ENCODE data around the gene TMEM60. TPM values are rescaled to one million over a fixed set of nuclear protein-coding genes. Genes with fewer than 3 reads are reported as not detected.
"Not testable (repeated sequence)": the region's sequence is repeated elsewhere in the genome, so short reads cannot be mapped to it uniquely, and the experiment has no call there.

The TMEM60 gene
- total RNA-seq, result 1 to 10 TPM; 9.2 to 9.8 TPM

GRCh38 chr7:77798394-77799077 is at the start of gene TMEM60, which contains the start of gene PHTF2:
TMEM60 (minus strand) TSS chr7:77798434; CDS start chr7:77794373, 4,061 bp downstream.
PHTF2 (plus strand) TSS chr7:77798773.
- no peaks in the 10 kb centered on the region for H3K9me3 Mint-ChIP-seq
- DNase-seq, result peak; percentile 92
- H3K36me3 Mint-ChIP-seq, result peaks cover 36% of the 10 kb centered on the region
- peaks cover 58% of the 10 kb centered on the region for H3K4me1 Mint-ChIP-seq
- peak within 1 kb of the TSS; percentile 94 for H3K4me3 Mint-ChIP-seq
- no peaks in the 10 kb centered on the region for H3K27me3 Mint-ChIP-seq
- peak within 1 kb of the TSS; percentile 88 for H3K27ac Mint-ChIP-seq

GRCh38 chr7:77846317-77847092 is 48.3 kb upstream of the TMEM60 start:
- no peak overlapping the region for H3K4me3 Mint-ChIP-seq
- peaks cover 12% of the 10 kb centered on the region for H3K4me1 Mint-ChIP-seq
- no peak for DNase-seq
- H3K36me3 Mint-ChIP-seq, result peaks cover 26% of the 10 kb centered on the region
- no peaks in the 10 kb centered on the region for H3K27me3 Mint-ChIP-seq
- H3K27ac Mint-ChIP-seq, result no peak overlapping the region
- H3K9me3 Mint-ChIP-seq, result no peaks in the 10 kb centered on the region

GRCh38 chr7:77843194-77843593 is 45.0 kb upstream of the TMEM60 start:
- Mint-ChIP-seq H3K36me3 (peaks cover 12% of the 10 kb centered on the region), H3K27ac (no peak overlapping the region), H3K4me1 (peaks cover 4% of the 10 kb centered on the region), H3K4me3 (no peak overlapping the region), H3K27me3 (no peaks in the 10 kb centered on the region), H3K9me3 (no peaks in the 10 kb centered on the region)
- DNase-seq, result no peak

GRCh38 chr7:77839919-77840318 is 41.7 kb upstream of the TMEM60 start:
- Mint-ChIP-seq H3K27ac (no peak overlapping the region), H3K27me3 (no peaks in the 10 kb centered on the region), H3K9me3 (no peaks in the 10 kb centered on the region), H3K36me3 (peaks cover 15% of the 10 kb centered on the region), H3K4me3 (no peak overlapping the region), H3K4me1 (no peaks in the 10 kb centered on the region)
- no peak for DNase-seq

DNA sequence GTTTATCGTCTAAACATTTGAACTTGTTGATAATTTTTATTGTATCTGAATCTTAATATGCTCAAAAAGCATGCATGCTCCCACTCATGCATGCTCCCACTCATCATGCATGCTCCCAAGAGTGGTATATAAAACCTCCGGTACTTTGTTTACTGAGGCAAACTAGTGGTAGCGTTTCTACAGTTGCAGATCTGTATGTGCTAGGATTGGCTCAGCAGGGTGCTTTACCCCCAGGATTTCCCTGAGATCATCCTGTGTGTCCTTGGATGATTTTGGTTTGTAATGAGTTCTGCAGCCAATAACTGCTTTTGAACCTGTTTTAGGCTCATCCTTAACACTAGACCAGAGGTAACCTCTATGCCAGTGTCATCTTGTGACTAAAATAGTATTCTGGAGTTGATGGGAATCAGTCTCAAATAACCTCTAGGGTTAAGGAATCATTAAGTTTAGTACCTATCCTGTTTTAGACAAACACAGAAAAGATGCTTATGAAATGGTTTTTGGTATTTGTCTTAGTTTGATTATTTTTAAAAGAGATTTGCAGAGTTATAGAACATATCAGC is 40.8 kb upstream of the TMEM60 start:
- H3K9me3 Mint-ChIP-seq, result no peaks in the 10 kb centered on the region
- H3K27ac Mint-ChIP-seq, result no peak overlapping the region
- H3K4me3 Mint-ChIP-seq, result no peak overlapping the region

GRCh38 chr7:77837966-77838365 is 39.7 kb upstream of the TMEM60 start:
- Mint-ChIP-seq H3K36me3 (peaks cover 11% of the 10 kb centered on the region), H3K27ac (no peak overlapping the region), H3K9me3 (no peaks in the 10 kb centered on the region), H3K27me3 (no peaks in the 10 kb centered on the region), H3K4me1 (peaks cover 6% of the 10 kb centered on the region), H3K4me3 (no peak overlapping the region)
- no peak for DNase-seq

More for the DNA sequence above, 40.8 kb upstream of the TMEM60 start:
- no peaks in the 10 kb centered on the region for H3K27me3 Mint-ChIP-seq
- DNase-seq, result no peak
- H3K36me3 Mint-ChIP-seq, result peaks cover 15% of the 10 kb centered on the region
- H3K4me1 Mint-ChIP-seq, result peaks cover 5% of the 10 kb centered on the region

GRCh38 chr7:77837275-77837674 is 39.0 kb upstream of the TMEM60 start:
- no peaks in the 10 kb centered on the region for H3K27me3 Mint-ChIP-seq
- H3K36me3 Mint-ChIP-seq, result peaks cover 11% of the 10 kb centered on the region
- no peak overlapping the region for H3K27ac Mint-ChIP-seq
- DNase-seq, result no peak
- H3K4me3 Mint-ChIP-seq, result no peak overlapping the region
- peaks cover 6% of the 10 kb centered on the region for H3K4me1 Mint-ChIP-seq
- no peaks in the 10 kb centered on the region for H3K9me3 Mint-ChIP-seq

DNA sequence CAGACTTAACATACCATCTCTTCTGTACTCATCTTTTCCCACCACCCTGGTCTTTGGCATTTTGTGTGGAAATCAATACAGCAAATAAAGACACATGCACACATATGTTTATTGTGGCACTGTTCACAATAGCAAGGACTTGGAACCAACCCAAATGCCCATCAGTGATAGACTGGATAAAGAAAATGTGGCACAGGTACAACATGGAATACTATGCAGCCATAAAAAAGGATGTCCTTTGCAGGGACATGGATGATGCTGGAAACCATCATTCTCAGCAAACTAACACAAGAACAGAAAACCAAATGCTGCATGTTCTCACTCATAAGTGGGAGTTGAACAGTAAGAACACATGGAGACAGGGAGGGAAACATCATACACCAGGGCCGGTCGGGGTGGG is 38.2 kb upstream of the TMEM60 start:
- not testable (repeated sequence) for H3K9me3 Mint-ChIP-seq, H3K27ac Mint-ChIP-seq, H3K4me3 Mint-ChIP-seq, H3K27me3 Mint-ChIP-seq, DNase-seq
- peaks cover 11% of the 10 kb centered on the region for H3K36me3 Mint-ChIP-seq
- peaks cover 11% of the 10 kb centered on the region for H3K4me1 Mint-ChIP-seq

GRCh38 chr7:77833136-77833535 is 34.9 kb upstream of the TMEM60 start:
- no peak for DNase-seq
- H3K27ac Mint-ChIP-seq, result no peak overlapping the region
- H3K9me3 Mint-ChIP-seq, result no peaks in the 10 kb centered on the region
- H3K4me3 Mint-ChIP-seq, result no peak overlapping the region
- peaks cover 20% of the 10 kb centered on the region for H3K4me1 Mint-ChIP-seq
- H3K36me3 Mint-ChIP-seq, result peaks cover 11% of the 10 kb centered on the region
- H3K27me3 Mint-ChIP-seq, result no peaks in the 10 kb centered on the region

- peaks cover 11% of the 10 kb centered on the region for H3K36me3 Mint-ChIP-seq
- no peaks in the 10 kb centered on the region for H3K9me3 Mint-ChIP-seq
- H3K4me1 Mint-ChIP-seq, result peaks cover 22% of the 10 kb centered on the region
- H3K27me3 Mint-ChIP-seq, result no peaks in the 10 kb centered on the region
- no peak overlapping the region for H3K27ac Mint-ChIP-seq
- H3K4me3 Mint-ChIP-seq, result no peak overlapping the region
- DNase-seq, result no peak
These were observed 33.7 kb upstream of the TMEM60 start for GRCh38 chr7:77831953-77832352.

- H3K4me3 Mint-ChIP-seq, result no peak overlapping the region
- H3K27ac Mint-ChIP-seq, result no peak overlapping the region
- peaks cover 26% of the 10 kb centered on the region for H3K4me1 Mint-ChIP-seq
- no peaks in the 10 kb centered on the region for H3K9me3 Mint-ChIP-seq
- no peak for DNase-seq
- no peaks in the 10 kb centered on the region for H3K27me3 Mint-ChIP-seq
- H3K36me3 Mint-ChIP-seq, result peaks cover 14% of the 10 kb centered on the region
These were observed 33.2 kb upstream of the TMEM60 start for GRCh38 chr7:77831481-77831880.

- H3K4me1 Mint-ChIP-seq, result peaks cover 28% of the 10 kb centered on the region
- no peak overlapping the region for H3K4me3 Mint-ChIP-seq
- no peaks in the 10 kb centered on the region for H3K27me3 Mint-ChIP-seq
- DNase-seq, result no peak
- H3K9me3 Mint-ChIP-seq, result peaks cover 2% of the 10 kb centered on the region
- peaks cover 14% of the 10 kb centered on the region for H3K36me3 Mint-ChIP-seq
- no peak overlapping the region for H3K27ac Mint-ChIP-seq
These were observed 32.6 kb upstream of the TMEM60 start for GRCh38 chr7:77830649-77831355.

- DNase-seq, result no peak
- no peak overlapping the region for H3K27ac Mint-ChIP-seq
- no peak overlapping the region for H3K4me3 Mint-ChIP-seq
- H3K4me1 Mint-ChIP-seq, result peaks cover 24% of the 10 kb centered on the region
- no peaks in the 10 kb centered on the region for H3K27me3 Mint-ChIP-seq
- peaks cover 13% of the 10 kb centered on the region for H3K9me3 Mint-ChIP-seq
- H3K36me3 Mint-ChIP-seq, result peaks cover 27% of the 10 kb centered on the region
These were observed 29.8 kb upstream of the TMEM60 start for GRCh38 chr7:77827999-77828398.

DNA sequence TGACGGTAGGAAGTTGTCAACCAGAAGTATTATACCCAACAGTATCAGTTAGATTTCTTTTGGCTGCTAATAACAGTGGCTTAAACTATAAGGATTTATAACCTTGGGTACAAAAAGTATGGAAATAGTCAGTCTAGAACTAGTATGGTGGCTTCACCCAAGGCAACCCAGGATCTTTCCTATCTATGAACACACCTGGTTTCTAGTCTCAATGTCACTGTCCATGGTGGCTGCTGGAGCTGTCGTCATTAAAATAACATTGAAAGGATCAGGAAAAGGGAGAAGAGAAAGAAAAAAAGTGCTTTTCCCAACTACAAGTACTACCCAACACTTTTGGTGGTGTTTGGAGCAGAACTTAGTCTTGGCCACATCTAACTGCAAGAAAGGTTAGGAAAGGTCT is 28.1 kb upstream of the TMEM60 start:
- Mint-ChIP-seq H3K36me3 (peaks cover 38% of the 10 kb centered on the region), H3K4me1 (peaks cover 20% of the 10 kb centered on the region), H3K9me3 (peaks cover 21% of the 10 kb centered on the region)

DNA sequence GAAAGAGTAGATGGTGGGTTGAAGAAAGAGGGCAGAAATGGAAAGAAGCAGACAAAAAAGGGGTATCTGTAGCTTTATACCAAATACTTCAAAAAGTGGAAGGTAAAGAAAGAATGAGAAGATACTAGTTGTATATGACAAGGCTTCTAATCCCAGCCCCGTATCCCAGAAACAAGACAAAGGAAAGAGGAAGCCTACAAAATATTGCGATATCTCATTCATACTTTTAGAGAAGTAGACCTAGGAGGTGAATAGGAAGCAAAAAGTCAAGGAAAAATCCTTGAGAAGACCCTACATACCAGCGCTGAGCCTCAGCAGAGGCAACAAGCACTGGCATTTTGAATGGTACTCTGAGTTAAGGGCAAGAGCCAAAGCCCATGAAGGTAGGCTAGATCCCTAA is 26.9 kb upstream of the TMEM60 start:
- no peak for DNase-seq
- Mint-ChIP-seq H3K36me3 (peaks cover 50% of the 10 kb centered on the region), H3K27me3 (no peaks in the 10 kb centered on the region), H3K27ac (no peak overlapping the region), H3K4me3 (no peak overlapping the region), H3K4me1 (peaks cover 18% of the 10 kb centered on the region), H3K9me3 (peaks cover 31% of the 10 kb centered on the region)

More for the DNA sequence above, 28.1 kb upstream of the TMEM60 start:
- DNase-seq, result no peak
- no peak overlapping the region for H3K4me3 Mint-ChIP-seq
- no peaks in the 10 kb centered on the region for H3K27me3 Mint-ChIP-seq
- H3K27ac Mint-ChIP-seq, result no peak overlapping the region
